GM12878 (cell line): ENCODE measurements around the gene CCSER2. TPM values are rescaled to one million over a fixed set of nuclear protein-coding genes. Genes with fewer than 3 reads are reported as not detected.
A peak's percentile ranks its signal among the peaks of the same experiment; 100 is the strongest.

Experiments used
- ATAC-seq: fragments of 200-7000 bp; cut with Tn5 transposase; 3 replicates; pipeline ENCODE4 v1.9.1; 2020; ENCODE audit warnings: mild to moderate bottlenecking, moderate library complexity
- BruUV-seq: library from RNA; stranded (reverse); fragments of 400-500 nt; replicated peaks from 2 replicates; lab custom pipeline; 2021; lab: Mats Ljungman, UMichigan
- CTCF ChIA-PET: fragments of 300-600 bp; sonication (Branson Sonifier 250); formaldehyde crosslinking; extraction: SDS; loops from one replicate; lab custom pipeline; 2021; ENCODE audit warnings: inconsistent platforms; lab: Yijun Ruan, JAX
- POLR2A ChIA-PET: fragments of 350-600 bp; formaldehyde crosslinking; extraction: SDS; loops from one replicate; lab custom pipeline; 2021; ENCODE audit warnings: inconsistent platforms; lab: Charles Lee
- RAD21 ChIA-PET: fragments of 300-600 bp; sonication (Branson Sonifier 250); formaldehyde crosslinking; loops from one replicate; lab custom pipeline; 2023; ENCODE audit warnings: antibody characterized with exemption; ENCODE audit not compliant: unreplicated experiment; lab: Charles Lee
- SMC1A ChIA-PET: fragments of 300-600 bp; sonication (Branson Sonifier 250); formaldehyde crosslinking; loops from one replicate; lab custom pipeline; 2023; ENCODE audit not compliant: unreplicated experiment, uncharacterized antibody; lab: Charles Lee
- DNase-seq: peaks from one replicate; pipeline ENCODE4 v3.0.0-alpha.2; 2011; ENCODE audit warnings: low read depth, low spot score
- FAIRE-seq: peaks from 3 replicates; lab custom pipeline; 2011; peaks lifted over from hg19 to GRCh38; lab: Jason Lieb, UNC
- H2AFZ ChIP-seq: 2 replicates; pipeline ENCODE4 v1.6.0; 2011; ENCODE audit warnings: low read depth, low read length, control low read depth; ENCODE audit not compliant: control insufficient read depth
- H3K27ac ChIP-seq: 2 replicates; pipeline ENCODE4 v1.5.1; 2011; ENCODE audit warnings: control low read depth; ENCODE audit not compliant: control insufficient read depth, insufficient read depth
- H3K27me3 ChIP-seq, 2 experiments: replicated peaks in 1 of 2; 2 replicates each; pipeline versions ENCODE4 v1.6.0 to v1.6.1; 2011; ENCODE audit warnings: low read length in 1 of 2; ENCODE audit not compliant: control insufficient read depth in 2 of 2, insufficient read depth in 2 of 2
- H3K36me3 ChIP-seq, 2 experiments: 2 replicates each; pipeline ENCODE4 v1.5.1; 2011; ENCODE audit warnings: low read length in 1 of 2; ENCODE audit not compliant: control insufficient read depth in 2 of 2, insufficient read depth in 2 of 2
- H3K4me1 ChIP-seq: 2 replicates; pipeline ENCODE4 v1.6.1; 2011; ENCODE audit warnings: mild to moderate bottlenecking, low read length, moderate library complexity, mixed read lengths; ENCODE audit not compliant: control insufficient read depth, insufficient read depth
- H3K4me2 ChIP-seq: 2 replicates; pipeline ENCODE4 v1.6.0; 2011; ENCODE audit warnings: control low read depth; ENCODE audit not compliant: control insufficient read depth, insufficient read depth
- H3K4me3 ChIP-seq: fragments of 200-600 bp; sonication (generic); 2 replicates; pipeline ENCODE4 v1.5.1; 2016
- H3K79me2 ChIP-seq: 2 replicates; pipeline ENCODE4 v1.6.0; 2011; ENCODE audit warnings: low read length; ENCODE audit not compliant: control insufficient read depth, insufficient read depth
- H3K9ac ChIP-seq: 2 replicates; pipeline ENCODE4 v1.8.0; 2011; ENCODE audit warnings: low read length, control low read depth, mixed read lengths; ENCODE audit not compliant: control insufficient read depth, insufficient read depth
- H3K9me3 ChIP-seq: replicated peaks from 3 replicates; pipeline ENCODE4 v1.5.1; 2011; ENCODE audit warnings: mild to moderate bottlenecking, low read length; ENCODE audit not compliant: control insufficient read depth, insufficient read depth
- H4K20me1 ChIP-seq: 2 replicates; pipeline ENCODE4 v1.6.0; 2011; ENCODE audit not compliant: control insufficient read depth, insufficient read depth
- CREM ChIP-seq: IDR thresholded peaks from 2 replicates; pipeline ENCODE4 v1.6.1; 2014; ENCODE audit warnings: antibody characterized with exemption, low read depth
- POLR2A ChIP-seq: IDR thresholded peaks from 2 replicates; pipeline ENCODE4 v1.6.1; 2011; ENCODE audit warnings: low read depth, mild to moderate bottlenecking, low read length
- SP1 ChIP-seq: IDR thresholded peaks from one replicate; pipeline ENCODE4 v1.6.1; 2011; ENCODE audit warnings: low read depth, low read length
- WGBS: methylation state at CpG from one replicate; pipeline ENCODE4 v1.1.6; 2016; ENCODE audit warnings: low lambda C conversion rate; ENCODE audit not compliant: insufficient replicate concordance, insufficient coverage; ENCODE audit errors: missing lambda C conversion rate; 5-methylcytosine and 5-hydroxymethylcytosine counted together
- in situ Hi-C: fragments of 300-500 bp; cut with MboI; formaldehyde crosslinking; loops from 9 replicates; pipeline ENCODE4 v1.14.3; 2018; ENCODE audit warnings: mixed read lengths
- intact Hi-C: fragments of 100-400 bp; cut with micrococcal nuclease; formaldehyde crosslinking; loops from one replicate; pipeline ENCODE4 v1.14.2; 2022; ENCODE audit not compliant: unreplicated experiment
- polyA plus RNA-seq, 11 experiments: library from polyadenylated mRNA; depleted of rRNA in 4 of 11; unstranded in 6 of 11; stranded (reverse) in 5 of 11; fragments of >200 nt; fragmentation: Nextera tagmentation in 4 of 11; fragmentation: Illumina TruSeq in 1 of 11; extraction: Ambion mirVana in 4 of 11; extraction: Trizol in 1 of 11; gene quantifications; 1 replicate in 1 of 11; 2 replicates in 10 of 11; pipeline versions ENCODE4 v1.2.1 to v1.2.3, GENCODE V29; 2011 to 2016; ENCODE audit warnings: inconsistent platforms in 2 of 11, missing spikeins in 2 of 11, low read depth in 1 of 11
- total RNA-seq, 4 experiments: library from RNA; depleted of rRNA in 3 of 4; stranded (reverse); fragments of >200 nt in 3 of 4; fragmentation: Illumina TruSeq in 1 of 4; extraction: Trizol in 1 of 4; gene quantifications; 2 replicates each; pipeline versions ENCODE4 v1.2.1 to v1.2.3, GENCODE V29; 2013 to 2021
- TF ChIP-seq, protein P1 (sequence below): IDR thresholded peaks from 2 replicates; pipeline ENCODE4 v1.6.1; 2011; ENCODE audit warnings: borderline replicate concordance, low read depth, mild to moderate bottlenecking, moderate library complexity, mixed read lengths, low read length; ENCODE audit not compliant: insufficient read depth; ENCODE audit errors: extremely low read length
- TF ChIP-seq, protein P2 (sequence below): fragments of 150-350 bp; IDR thresholded peaks from 2 replicates; pipeline ENCODE4 v1.6.1; 2016; ENCODE audit warnings: low read depth, low read length

Gene CCSER2
- total and polyA plus RNA-seq, 10 of the 15 experiments (the other 5 are each of a cell fraction or from before 2014, with no cell fraction given), result 4.7 to 18.8 (median 13.2) TPM

DNA sequence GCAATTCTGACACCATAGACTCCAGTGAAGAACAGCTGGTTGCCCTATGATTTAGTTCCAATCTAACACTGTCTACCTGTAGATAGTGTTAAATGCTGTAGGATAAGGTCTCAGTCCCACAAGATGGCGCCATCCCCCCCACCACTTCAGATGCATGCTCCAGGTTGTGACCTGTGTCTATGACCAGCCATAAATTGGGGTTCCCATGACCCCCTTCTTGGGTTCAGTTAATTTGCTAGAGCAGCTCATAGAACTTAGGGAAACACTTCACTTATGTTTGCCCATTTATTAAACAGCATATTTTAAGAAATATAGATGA, 13.1 kb downstream of the CCSER2 start:
- no peak overlapping the region for H3K4me3 ChIP-seq
- no peak for FAIRE-seq
- no TSS peak for BruUV-seq
- H3K4me1 ChIP-seq, result no peaks in the 10 kb centered on the region; the same call in 1 of the 2 replicates
- no peak overlapping the region for H3K27ac ChIP-seq
- in situ Hi-C loops (no loop called here), intact Hi-C loops (no loop called here)
- CTCF ChIA-PET, result interaction anchor here (1.0 to 3.7 kb wide), 6 partner anchors 10 to 195 kb away, joined by 3 to 21 read pairs (median 6); no protein-coding TSS in a partner anchor
- peak; percentile 52 for ATAC-seq
- no peak for DNase-seq
- H3K4me2 ChIP-seq, result no peak overlapping the region
- H3K9me3 ChIP-seq, result no peaks in the 10 kb centered on the region
- H3K79me2 ChIP-seq, result no peaks in the 10 kb centered on the region; the same call in 1 of the 2 replicates
- RAD21 ChIA-PET, result interaction anchor here (1.1 to 1.9 kb wide), 2 partner anchors 9 to 12 kb away, joined by 3 to 4 read pairs; no protein-coding TSS in a partner anchor
- POLR2A ChIA-PET, result no interaction called here
- H4K20me1 ChIP-seq, result no peaks in the 10 kb centered on the region
- WGBS, result 0% methylated on average over 1 of the region's 1 CpG
- no peaks in the 10 kb centered on the region for H3K36me3 ChIP-seq
- no peak overlapping the region for H3K9ac ChIP-seq
- H3K27me3 ChIP-seq, result no peaks in the 10 kb centered on the region
- TF ChIP-seq SP1, result no peak
- TF ChIP-seq, protein P1, sequence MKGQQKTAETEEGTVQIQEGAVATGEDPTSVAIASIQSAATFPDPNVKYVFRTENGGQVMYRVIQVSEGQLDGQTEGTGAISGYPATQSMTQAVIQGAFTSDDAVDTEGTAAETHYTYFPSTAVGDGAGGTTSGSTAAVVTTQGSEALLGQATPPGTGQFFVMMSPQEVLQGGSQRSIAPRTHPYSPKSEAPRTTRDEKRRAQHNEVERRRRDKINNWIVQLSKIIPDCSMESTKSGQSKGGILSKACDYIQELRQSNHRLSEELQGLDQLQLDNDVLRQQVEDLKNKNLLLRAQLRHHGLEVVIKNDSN, result no peak
- no peak for TF ChIP-seq POLR2A
- no peak for TF ChIP-seq CREM
- TF ChIP-seq, protein P2, sequence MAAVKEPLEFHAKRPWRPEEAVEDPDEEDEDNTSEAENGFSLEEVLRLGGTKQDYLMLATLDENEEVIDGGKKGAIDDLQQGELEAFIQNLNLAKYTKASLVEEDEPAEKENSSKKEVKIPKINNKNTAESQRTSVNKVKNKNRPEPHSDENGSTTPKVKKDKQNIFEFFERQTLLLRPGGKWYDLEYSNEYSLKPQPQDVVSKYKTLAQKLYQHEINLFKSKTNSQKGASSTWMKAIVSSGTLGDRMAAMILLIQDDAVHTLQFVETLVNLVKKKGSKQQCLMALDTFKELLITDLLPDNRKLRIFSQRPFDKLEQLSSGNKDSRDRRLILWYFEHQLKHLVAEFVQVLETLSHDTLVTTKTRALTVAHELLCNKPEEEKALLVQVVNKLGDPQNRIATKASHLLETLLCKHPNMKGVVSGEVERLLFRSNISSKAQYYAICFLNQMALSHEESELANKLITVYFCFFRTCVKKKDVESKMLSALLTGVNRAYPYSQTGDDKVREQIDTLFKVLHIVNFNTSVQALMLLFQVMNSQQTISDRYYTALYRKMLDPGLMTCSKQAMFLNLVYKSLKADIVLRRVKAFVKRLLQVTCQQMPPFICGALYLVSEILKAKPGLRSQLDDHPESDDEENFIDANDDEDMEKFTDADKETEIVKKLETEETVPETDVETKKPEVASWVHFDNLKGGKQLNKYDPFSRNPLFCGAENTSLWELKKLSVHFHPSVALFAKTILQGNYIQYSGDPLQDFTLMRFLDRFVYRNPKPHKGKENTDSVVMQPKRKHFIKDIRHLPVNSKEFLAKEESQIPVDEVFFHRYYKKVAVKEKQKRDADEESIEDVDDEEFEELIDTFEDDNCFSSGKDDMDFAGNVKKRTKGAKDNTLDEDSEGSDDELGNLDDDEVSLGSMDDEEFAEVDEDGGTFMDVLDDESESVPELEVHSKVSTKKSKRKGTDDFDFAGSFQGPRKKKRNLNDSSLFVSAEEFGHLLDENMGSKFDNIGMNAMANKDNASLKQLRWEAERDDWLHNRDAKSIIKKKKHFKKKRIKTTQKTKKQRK, result no peak
- SMC1A ChIA-PET, result interaction anchor here (0.9 to 2.2 kb wide), 3 partner anchors 11 to 74 kb away, joined by 3 to 6 read pairs (median 5); no protein-coding TSS in a partner anchor
- no peak overlapping the region for H2AFZ ChIP-seq
